NK-92 (cell line): Measurements from ENCODE around the gene TMEM138.

ENCODE experiments used
- DNase-seq: peaks from one replicate; lab custom pipeline; 2025; ENCODE audit not compliant: unreplicated experiment; lab: John Stamatoyannopoulos, UW

The TMEM138 gene

GRCh38 chr11:61341706-61342105 is 20.5 kb upstream of the TMEM138 start:
- no peak for DNase-seq

- DNase-seq, result no peak
Observed at GRCh38 chr11:61342207-61342803, 19.9 kb upstream of the TMEM138 start.

- DNase-seq, result no peak
Observed at GRCh38 chr11:61343792-61344745, 18.1 kb upstream of the TMEM138 start.

- DNase-seq, result no peak
Observed at GRCh38 chr11:61345170-61345610, 17.0 kb upstream of the TMEM138 start.

GRCh38 chr11:61345954-61346843 is 16.0 kb upstream of the TMEM138 start:
- no peak for DNase-seq

GRCh38 chr11:61347916-61348461 is 14.2 kb upstream of the TMEM138 start:
- no peak for DNase-seq

- no peak for DNase-seq
Observed at GRCh38 chr11:61349189-61349751, 12.9 kb upstream of the TMEM138 start.

- DNase-seq, result no peak
Observed at GRCh38 chr11:61349916-61350315, 12.3 kb upstream of the TMEM138 start.

- DNase-seq, result no peak
Observed at GRCh38 chr11:61350336-61350735, 11.8 kb upstream of the TMEM138 start.

- DNase-seq, result no peak
Observed at GRCh38 chr11:61350803-61351202, 11.4 kb upstream of the TMEM138 start.

GRCh38 chr11:61352038-61352437 is 10.1 kb upstream of the TMEM138 start:
- no peak for DNase-seq

- DNase-seq, result no peak
Observed at GRCh38 chr11:61353131-61354067, 8.8 kb upstream of the TMEM138 start.

GRCh38 chr11:61354208-61354607 is 8.0 kb upstream of the TMEM138 start:
- no peak for DNase-seq

GRCh38 chr11:61356706-61357105 is 5.5 kb upstream of the TMEM138 start:
- DNase-seq, result no peak

- no peak for DNase-seq
Observed at GRCh38 chr11:61357233-61357893, 4.8 kb upstream of the TMEM138 start.

GRCh38 chr11:61357894-61358239 is 4.3 kb upstream of the TMEM138 start:
- DNase-seq, result no peak

- DNase-seq, result no peak
Observed at GRCh38 chr11:61358566-61358965, 3.6 kb upstream of the TMEM138 start.

- no peak for DNase-seq
Observed at GRCh38 chr11:61359516-61359915, 2.7 kb upstream of the TMEM138 start.

- DNase-seq, result no peak
Observed at GRCh38 chr11:61361237-61361740, 885 bp upstream of the TMEM138 start.
